Adrenal gland (tissue), 5 donors: Measurements from ENCODE around the gene FEM1B.

Source experiments
- POLR2A ChIP-seq, 2 donors: fragments of 450-650 bp; IDR thresholded peaks; one replicate each; pipeline ENCODE4 v1.6.1; 2017; ENCODE audit warnings: antibody characterized with exemption in 2 of 2, mild to moderate bottlenecking in 2 of 2, moderate library complexity in 1 of 2
- TF ChIP-seq, protein P1 (sequence below), 6 experiments: fragments of 450-650 bp in 4 of 6; fragments of 200-600 bp in 2 of 6; sonication (generic) in 1 of 6; IDR thresholded peaks; 1 replicate in 5 of 6; 2 replicates in 1 of 6; pipeline versions ENCODE4 v1.5.1 to v1.8.0; 2016 to 2021; ENCODE audit warnings: antibody characterized with exemption in 6 of 6, mild to moderate bottlenecking in 2 of 6, moderate library complexity in 1 of 6
- donor health status: DM: no; HTN: no; CAD: no.

DNA sequence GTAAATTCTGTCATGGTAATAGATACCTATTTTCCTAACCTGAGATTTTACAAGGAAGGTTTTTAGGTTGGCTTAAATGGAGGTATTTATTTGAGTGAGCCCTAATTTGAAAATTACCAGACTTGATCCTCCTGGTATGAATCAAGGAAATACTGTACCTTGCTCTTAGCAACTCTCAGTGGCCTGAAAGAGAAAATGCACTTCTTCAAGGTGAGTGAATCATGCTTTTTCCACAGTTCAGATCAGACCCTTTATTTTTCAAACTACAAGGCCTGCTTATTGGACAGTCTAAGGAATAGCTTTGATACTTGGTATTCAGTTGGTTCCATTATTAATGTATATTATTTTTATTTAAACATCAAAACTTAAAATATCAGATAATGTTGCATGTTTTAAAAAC is 15.4 kb downstream of the FEM1B start:
- TF ChIP-seq, protein P1, sequence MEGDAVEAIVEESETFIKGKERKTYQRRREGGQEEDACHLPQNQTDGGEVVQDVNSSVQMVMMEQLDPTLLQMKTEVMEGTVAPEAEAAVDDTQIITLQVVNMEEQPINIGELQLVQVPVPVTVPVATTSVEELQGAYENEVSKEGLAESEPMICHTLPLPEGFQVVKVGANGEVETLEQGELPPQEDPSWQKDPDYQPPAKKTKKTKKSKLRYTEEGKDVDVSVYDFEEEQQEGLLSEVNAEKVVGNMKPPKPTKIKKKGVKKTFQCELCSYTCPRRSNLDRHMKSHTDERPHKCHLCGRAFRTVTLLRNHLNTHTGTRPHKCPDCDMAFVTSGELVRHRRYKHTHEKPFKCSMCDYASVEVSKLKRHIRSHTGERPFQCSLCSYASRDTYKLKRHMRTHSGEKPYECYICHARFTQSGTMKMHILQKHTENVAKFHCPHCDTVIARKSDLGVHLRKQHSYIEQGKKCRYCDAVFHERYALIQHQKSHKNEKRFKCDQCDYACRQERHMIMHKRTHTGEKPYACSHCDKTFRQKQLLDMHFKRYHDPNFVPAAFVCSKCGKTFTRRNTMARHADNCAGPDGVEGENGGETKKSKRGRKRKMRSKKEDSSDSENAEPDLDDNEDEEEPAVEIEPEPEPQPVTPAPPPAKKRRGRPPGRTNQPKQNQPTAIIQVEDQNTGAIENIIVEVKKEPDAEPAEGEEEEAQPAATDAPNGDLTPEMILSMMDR (IDR thresholded peaks at IDR 0.05), result no peak
- no peak for TF ChIP-seq POLR2A (IDR thresholded peaks at IDR 0.05)
